ENCODE measurements around the gene CILP2.

The CILP2 gene

GRCh38 chr19:19561946-19562664 lies 24.0 kb downstream of the CILP2 start (continued):
- TF ChIP-seq ZNF488 (tag by site-specific recombination; IDR thresholded peaks at IDR 0.05): no peak
- no peak for TF ChIP-seq ZBTB49 (tag by site-specific recombination; IDR thresholded peaks at IDR 0.05; ENCODE audit: low read depth)
- no peak for TF ChIP-seq ZNF837 (tag by site-specific recombination; IDR thresholded peaks at IDR 0.05)
- TF ChIP-seq WT1 (tag by site-specific recombination; IDR thresholded peaks at IDR 0.05): no peak

GRCh38 chr19:19562665-19563347 lies 24.7 kb downstream of the CILP2 start:
- CTCF ChIA-PET: interaction anchor here (0.7 kb wide), 1 partner anchor 9 kb away, joined by 3 read pairs; no protein-coding TSS in a partner anchor
- TF ChIP-seq ZNF202 (tag by site-specific recombination; IDR thresholded peaks at IDR 0.05; ENCODE audit: borderline replicate concordance) (no peak), ZNF549 (tag by site-specific recombination; IDR thresholded peaks at IDR 0.05) (no peak), ZNF280D (tag by site-specific recombination; IDR thresholded peaks at IDR 0.05) (no peak), ZSCAN5A (tag by site-specific recombination; IDR thresholded peaks at IDR 0.05) (no peak), ZSCAN23 (tag by site-specific recombination; IDR thresholded peaks at IDR 0.05) (no peak), MYNN (tag by site-specific recombination; IDR thresholded peaks at IDR 0.05; ENCODE audit: borderline replicate concordance) (no peak), PRDM2 (tag by site-specific recombination; IDR thresholded peaks at IDR 0.05; ENCODE audit: borderline replicate concordance) (no peak)
- POLR2A ChIA-PET: no interaction called here

More at GRCh38 chr19:19562665-19563347, 24.7 kb downstream of the CILP2 start:
- H3K4me3 ChIP-seq (ENCODE audit: low read depth, low read length): no peak overlapping the region
- H3K36me3 ChIP-seq (ENCODE audit: control insufficient read depth in 2 of 2, insufficient read depth in 1 of 2, low read length in 2 of 2): peaks cover 0 to 14% of the 10 kb centered on the region in 2 experiments; a peak in 2 of 3 replicates
- no peaks in the 10 kb centered on the region for H3K9me3 ChIP-seq (ENCODE audit: control insufficient read depth, insufficient read depth, low read depth, low read length)
- no peak overlapping the region for H3K27ac ChIP-seq (ENCODE audit: extremely low read depth, low read depth, low read length)
- no peaks in the 10 kb centered on the region for H3K4me1 ChIP-seq (ENCODE audit: control insufficient read depth, insufficient read depth, low read length)
